HG03175 (cell line): ENCODE results near the gene GRM5.

Experiments
- ATAC-seq: cut with Tn5 transposase; IDR thresholded peaks from one replicate; pipeline ENCODE4 v1.9.1; 2021; ENCODE audit warnings: mild to moderate bottlenecking, moderate library complexity; ENCODE audit not compliant: unreplicated experiment

Gene GRM5

GRCh38 chr11:88739524-88739923, 326.3 kb downstream of the GRM5 start:
- ATAC-seq, result no peak

GRCh38 chr11:88709567-88709966, 356.2 kb downstream of the GRM5 start:
- no peak for ATAC-seq

- no peak for ATAC-seq
Observed at GRCh38 chr11:88704485-88704884, 361.3 kb downstream of the GRM5 start.

GRCh38 chr11:88701816-88702215, 364.0 kb downstream of the GRM5 start:
- ATAC-seq, result no peak

- ATAC-seq, result no peak
Observed at GRCh38 chr11:88697139-88697538, 368.6 kb downstream of the GRM5 start.

GRCh38 chr11:88695689-88696414, 369.9 kb downstream of the GRM5 start:
- ATAC-seq, result no peak

- ATAC-seq, result no peak
Observed at GRCh38 chr11:88692306-88693086, 373.3 kb downstream of the GRM5 start.

- no peak for ATAC-seq
Observed at GRCh38 chr11:88689548-88690240, 376.1 kb downstream of the GRM5 start.

- no peak for ATAC-seq
Observed at GRCh38 chr11:88683024-88683423, 382.8 kb downstream of the GRM5 start.

GRCh38 chr11:88680806-88681205, 385.0 kb downstream of the GRM5 start:
- no peak for ATAC-seq

GRCh38 chr11:88666364-88666763, 399.4 kb downstream of the GRM5 start:
- ATAC-seq, result no peak

GRCh38 chr11:88657076-88657738, 408.6 kb downstream of the GRM5 start:
- ATAC-seq, result no peak

GRCh38 chr11:88656283-88656682, 409.5 kb downstream of the GRM5 start:
- ATAC-seq, result no peak

GRCh38 chr11:88655656-88656055, 410.1 kb downstream of the GRM5 start:
- ATAC-seq, result no peak

GRCh38 chr11:88655196-88655595, 410.6 kb downstream of the GRM5 start:
- no peak for ATAC-seq

- ATAC-seq, result no peak
Observed at GRCh38 chr11:88651556-88651955, 414.2 kb downstream of the GRM5 start.

GRCh38 chr11:88644724-88645123, 421.1 kb downstream of the GRM5 start:
- ATAC-seq, result no peak

- no peak for ATAC-seq
Observed at GRCh38 chr11:88632163-88632562, 433.6 kb downstream of the GRM5 start.

- no peak for ATAC-seq
Observed at GRCh38 chr11:88631497-88631896, 434.3 kb downstream of the GRM5 start.

GRCh38 chr11:88629496-88629895, 436.3 kb downstream of the GRM5 start:
- ATAC-seq, result no peak

- ATAC-seq, result no peak
Observed at GRCh38 chr11:88626216-88626615, 439.6 kb downstream of the GRM5 start.
